Epidermal melanocyte (primary cell): ENCODE measurements around the gene TMX1.

ENCODE experiments used
- DNase-seq: peaks from one replicate; pipeline ENCODE4 v3.0.0; 2011; ENCODE audit warnings: low spot score; ENCODE audit not compliant: insufficient read length

The TMX1 gene

GRCh38 chr14:51242545-51243490 lies 2.8 kb downstream of the TMX1 start:
- DNase-seq: no peak

GRCh38 chr14:51244591-51244990 lies 4.5 kb downstream of the TMX1 start:
- no peak for DNase-seq

- no peak for DNase-seq
These were observed 6.0 kb downstream of the TMX1 start for GRCh38 chr14:51246032-51246431.

GRCh38 chr14:51248016-51248987 lies 8.3 kb downstream of the TMX1 start:
- no peak for DNase-seq

- DNase-seq: no peak
These were observed 11.4 kb downstream of the TMX1 start for GRCh38 chr14:51251486-51251885.

- DNase-seq: no peak
These were observed 13.8 kb downstream of the TMX1 start for GRCh38 chr14:51253880-51254279.

GRCh38 chr14:51258280-51258679 lies 18.2 kb downstream of the TMX1 start:
- DNase-seq: no peak

GRCh38 chr14:51258788-51259187 lies 18.7 kb downstream of the TMX1 start:
- DNase-seq: no peak

GRCh38 chr14:51260225-51260624 lies 20.2 kb downstream of the TMX1 start:
- no peak for DNase-seq

GRCh38 chr14:51261151-51261550 lies 21.1 kb downstream of the TMX1 start:
- no peak for DNase-seq

GRCh38 chr14:51262868-51263267 lies 22.8 kb downstream of the TMX1 start:
- no peak for DNase-seq

- DNase-seq: no peak
These were observed 29.6 kb downstream of the TMX1 start for GRCh38 chr14:51269634-51270033.

- no peak for DNase-seq
These were observed 36.6 kb downstream of the TMX1 start for GRCh38 chr14:51276605-51277004.

- DNase-seq: no peak
These were observed 37.8 kb downstream of the TMX1 start for GRCh38 chr14:51277753-51278415.

- DNase-seq: no peak
These were observed 42.5 kb downstream of the TMX1 start for GRCh38 chr14:51282517-51282916.

GRCh38 chr14:51283402-51284085 lies 43.5 kb downstream of the TMX1 start:
- DNase-seq: peak; percentile 70

GRCh38 chr14:51284241-51284640 lies 44.2 kb downstream of the TMX1 start:
- DNase-seq: no peak

- no peak for DNase-seq
These were observed 45.1 kb downstream of the TMX1 start for GRCh38 chr14:51285120-51285519.

- DNase-seq: no peak
These were observed 49.1 kb downstream of the TMX1 start for GRCh38 chr14:51289169-51289568.

- no peak for DNase-seq
These were observed 50.1 kb downstream of the TMX1 start for GRCh38 chr14:51290132-51290531.

- no peak for DNase-seq
These were observed 51.0 kb downstream of the TMX1 start for GRCh38 chr14:51291016-51291415.
